ENCODE data around the gene NCKAP1.

- TF ChIP-seq ZFX (IDR thresholded peaks at IDR 0.05) = no peak
- no peak for TF ChIP-seq EZH2 (IDR thresholded peaks at IDR 0.05)
Observed at GRCh38 chr2:182864949-182865570, 173.2 kb downstream of the NCKAP1 start.
